Cerebellar nuclear complex (tissue), 1 donor: ENCODE results near the gene SLC12A5.

Experiments
- DNase-seq, 2 experiments: peaks; one replicate each; lab custom pipeline; 2025; lab: John Stamatoyannopoulos, UW

Gene SLC12A5

DNA sequence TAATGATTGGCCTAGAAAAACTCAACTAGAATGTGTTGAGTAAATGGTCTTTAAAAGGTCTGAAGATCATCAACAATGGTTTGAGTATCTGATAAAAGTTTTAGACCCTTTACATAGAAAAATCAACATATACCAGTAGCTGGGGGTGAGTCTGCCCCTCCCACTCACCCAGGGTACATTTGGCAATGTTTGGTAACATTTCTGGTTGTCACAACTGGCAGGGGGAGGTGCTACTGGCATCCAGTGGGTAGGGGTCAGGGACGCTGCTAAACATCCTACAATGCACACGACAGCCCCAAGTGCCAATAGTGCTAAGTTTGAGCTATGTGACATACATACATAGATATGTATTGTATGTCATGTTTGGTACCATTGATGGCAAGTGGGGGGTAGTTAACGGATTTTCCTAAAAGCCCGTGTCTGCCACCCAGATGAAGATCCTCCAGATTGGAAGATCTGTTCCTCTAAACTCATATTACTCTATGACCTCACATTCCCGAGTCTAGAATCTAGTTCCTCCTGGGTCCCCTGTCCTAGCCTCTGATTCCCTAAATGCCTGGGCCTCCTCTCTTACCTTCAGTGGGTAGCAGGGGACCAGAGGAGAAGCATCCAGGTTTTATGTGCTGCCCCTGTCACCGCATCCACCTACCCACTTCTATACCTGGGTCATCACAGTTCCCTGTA lies 22.9 kb upstream of the SLC12A5 start:
- DNase-seq: no peak

DNA sequence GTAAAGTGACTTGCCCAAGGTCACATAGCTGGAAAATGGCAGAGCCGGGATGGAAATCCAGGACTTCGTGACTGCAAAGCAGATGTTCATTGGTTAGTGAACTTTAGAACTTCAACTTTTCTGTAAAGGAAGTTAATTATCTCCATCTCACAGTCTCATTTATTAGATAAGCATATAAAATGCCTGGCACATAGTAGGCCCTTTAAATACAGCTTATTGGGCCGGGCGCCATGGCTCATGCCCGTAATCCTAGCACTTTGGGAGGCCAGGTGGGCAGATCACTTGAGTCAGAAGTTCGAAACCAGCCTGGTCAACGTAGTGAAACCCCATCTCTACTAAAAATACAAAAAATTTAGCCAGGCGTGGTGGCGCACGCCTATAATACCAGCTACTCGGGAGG lies 22.1 kb upstream of the SLC12A5 start:
- DNase-seq: no peak

DNA sequence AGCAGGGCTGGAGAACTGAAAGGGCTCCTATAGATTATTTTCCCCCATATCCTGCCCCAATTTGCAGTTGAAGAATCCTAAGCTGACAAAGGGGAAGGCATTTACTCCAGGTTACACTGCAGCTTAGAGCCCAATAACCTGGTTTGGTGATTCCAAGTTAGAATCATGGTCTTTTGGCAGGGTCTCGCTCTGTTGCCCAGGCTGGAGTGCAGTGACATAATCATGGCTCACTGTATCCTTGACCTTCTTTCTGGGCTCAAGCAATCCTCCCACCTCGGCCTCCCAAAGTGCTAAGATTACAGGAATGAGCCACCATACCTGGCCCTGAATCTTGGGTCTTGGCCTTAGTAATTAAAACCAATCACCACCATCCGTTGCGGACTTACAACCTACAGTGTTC lies 21.3 kb upstream of the SLC12A5 start:
- DNase-seq: no peak

DNA sequence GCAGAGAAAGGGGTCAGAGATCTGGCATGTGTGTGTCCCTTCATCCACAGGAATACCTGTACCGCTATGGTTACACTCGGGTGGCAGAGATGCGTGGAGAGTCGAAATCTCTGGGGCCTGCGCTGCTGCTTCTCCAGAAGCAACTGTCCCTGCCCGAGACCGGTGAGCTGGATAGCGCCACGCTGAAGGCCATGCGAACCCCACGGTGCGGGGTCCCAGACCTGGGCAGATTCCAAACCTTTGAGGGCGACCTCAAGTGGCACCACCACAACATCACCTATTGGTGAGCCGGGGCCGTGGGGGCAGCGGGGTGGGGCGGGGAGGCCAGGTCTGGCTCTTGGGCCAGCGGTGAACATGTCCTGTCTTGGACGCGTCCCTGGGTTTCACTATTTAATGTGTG lies 19.2 kb upstream of the SLC12A5 start:
- DNase-seq: no peak

DNA sequence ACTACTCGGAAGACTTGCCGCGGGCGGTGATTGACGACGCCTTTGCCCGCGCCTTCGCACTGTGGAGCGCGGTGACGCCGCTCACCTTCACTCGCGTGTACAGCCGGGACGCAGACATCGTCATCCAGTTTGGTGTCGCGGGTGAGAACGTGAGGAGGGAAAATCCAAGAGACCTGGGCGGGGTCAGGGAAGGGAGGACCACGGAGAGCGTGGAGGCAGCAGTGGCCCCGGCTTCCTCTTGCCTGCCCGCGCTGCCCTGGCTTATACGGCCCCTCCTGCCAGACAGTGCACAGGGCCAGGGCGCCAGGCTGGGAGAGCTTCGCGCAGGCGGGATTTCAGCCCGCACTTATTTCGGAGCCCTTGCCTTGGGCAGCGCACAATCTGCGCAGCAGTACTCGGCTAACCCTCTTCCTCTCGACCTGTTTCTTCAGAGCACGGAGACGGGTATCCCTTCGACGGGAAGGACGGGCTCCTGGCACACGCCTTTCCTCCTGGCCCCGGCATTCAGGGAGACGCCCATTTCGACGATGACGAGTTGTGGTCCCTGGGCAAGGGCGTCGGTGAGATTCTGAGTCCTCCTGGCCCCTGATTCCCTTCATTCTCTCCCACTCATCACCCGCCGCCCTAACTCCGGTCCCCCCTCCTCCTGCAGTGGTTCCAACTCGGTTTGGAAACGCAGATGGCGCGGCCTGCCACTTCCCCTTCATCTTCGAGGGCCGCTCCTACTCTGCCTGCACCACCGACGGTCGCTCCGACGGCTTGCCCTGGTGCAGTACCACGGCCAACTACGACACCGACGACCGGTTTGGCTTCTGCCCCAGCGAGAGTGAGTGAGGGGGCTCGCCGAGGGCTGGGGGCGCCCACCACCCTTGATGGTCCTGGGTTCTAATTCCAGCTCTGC lies 18.3 kb upstream of the SLC12A5 start:
- DNase-seq: no peak

DNA sequence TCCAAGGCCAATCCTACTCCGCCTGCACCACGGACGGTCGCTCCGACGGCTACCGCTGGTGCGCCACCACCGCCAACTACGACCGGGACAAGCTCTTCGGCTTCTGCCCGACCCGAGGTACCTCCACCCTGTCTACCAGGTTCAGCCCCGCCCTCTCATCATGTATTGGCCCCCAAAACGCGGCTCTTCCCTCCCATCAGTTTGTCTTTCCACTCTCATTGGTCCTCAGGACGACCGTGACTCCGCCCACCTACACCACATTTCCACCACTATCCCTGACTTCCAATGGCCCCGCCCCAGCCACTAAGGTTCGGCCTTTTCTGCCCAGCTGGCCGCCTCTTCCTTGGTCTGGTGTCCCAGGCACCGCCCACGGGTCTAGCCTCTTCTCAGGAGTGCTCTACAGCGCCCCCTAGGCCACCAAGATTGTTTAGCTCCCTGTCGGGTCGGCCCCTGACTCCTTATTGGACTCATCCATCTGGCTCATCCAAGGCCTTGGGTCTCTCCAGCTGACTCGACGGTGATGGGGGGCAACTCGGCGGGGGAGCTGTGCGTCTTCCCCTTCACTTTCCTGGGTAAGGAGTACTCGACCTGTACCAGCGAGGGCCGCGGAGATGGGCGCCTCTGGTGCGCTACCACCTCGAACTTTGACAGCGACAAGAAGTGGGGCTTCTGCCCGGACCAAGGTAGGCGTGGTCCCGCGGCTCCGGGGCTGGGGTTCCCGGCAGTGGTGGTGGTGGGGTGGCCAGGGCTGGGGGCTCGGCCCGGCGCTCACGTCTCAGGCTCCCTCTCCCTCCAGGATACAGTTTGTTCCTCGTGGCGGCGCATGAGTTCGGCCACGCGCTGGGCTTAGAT lies 17.2 kb upstream of the SLC12A5 start:
- no peak for DNase-seq

DNA sequence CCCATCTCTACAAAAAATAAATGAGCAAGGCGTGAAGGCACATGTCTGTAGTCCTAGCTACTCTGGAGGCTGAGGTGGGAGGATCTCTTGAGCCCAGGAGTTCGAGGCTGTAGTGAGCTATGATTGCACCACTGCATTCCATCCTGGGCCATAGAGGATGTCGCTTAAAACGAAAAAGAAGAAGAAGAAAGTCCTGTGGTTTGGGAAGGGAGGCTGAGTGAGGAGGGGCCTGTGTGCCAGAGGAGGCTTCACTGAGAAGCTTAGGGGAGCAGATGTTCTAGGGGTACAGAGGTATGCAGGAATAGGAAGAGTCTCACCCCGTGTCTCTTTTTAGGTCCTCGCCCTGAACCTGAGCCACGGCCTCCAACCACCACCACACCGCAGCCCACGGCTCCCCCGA lies 16.1 kb upstream of the SLC12A5 start:
- no peak for DNase-seq

DNA sequence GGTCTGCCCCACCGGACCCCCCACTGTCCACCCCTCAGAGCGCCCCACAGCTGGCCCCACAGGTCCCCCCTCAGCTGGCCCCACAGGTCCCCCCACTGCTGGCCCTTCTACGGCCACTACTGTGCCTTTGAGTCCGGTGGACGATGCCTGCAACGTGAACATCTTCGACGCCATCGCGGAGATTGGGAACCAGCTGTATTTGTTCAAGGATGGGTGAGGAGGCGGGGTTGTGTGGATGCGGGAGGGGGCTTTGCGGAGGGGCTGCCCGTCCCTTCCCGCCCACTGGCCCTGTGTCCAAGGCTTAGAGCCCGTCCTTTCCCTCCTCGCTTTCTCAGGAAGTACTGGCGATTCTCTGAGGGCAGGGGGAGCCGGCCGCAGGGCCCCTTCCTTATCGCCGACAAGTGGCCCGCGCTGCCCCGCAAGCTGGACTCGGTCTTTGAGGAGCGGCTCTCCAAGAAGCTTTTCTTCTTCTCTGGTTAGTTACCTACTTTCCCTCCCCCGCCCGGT lies 15.6 kb upstream of the SLC12A5 start:
- DNase-seq: no peak

DNA sequence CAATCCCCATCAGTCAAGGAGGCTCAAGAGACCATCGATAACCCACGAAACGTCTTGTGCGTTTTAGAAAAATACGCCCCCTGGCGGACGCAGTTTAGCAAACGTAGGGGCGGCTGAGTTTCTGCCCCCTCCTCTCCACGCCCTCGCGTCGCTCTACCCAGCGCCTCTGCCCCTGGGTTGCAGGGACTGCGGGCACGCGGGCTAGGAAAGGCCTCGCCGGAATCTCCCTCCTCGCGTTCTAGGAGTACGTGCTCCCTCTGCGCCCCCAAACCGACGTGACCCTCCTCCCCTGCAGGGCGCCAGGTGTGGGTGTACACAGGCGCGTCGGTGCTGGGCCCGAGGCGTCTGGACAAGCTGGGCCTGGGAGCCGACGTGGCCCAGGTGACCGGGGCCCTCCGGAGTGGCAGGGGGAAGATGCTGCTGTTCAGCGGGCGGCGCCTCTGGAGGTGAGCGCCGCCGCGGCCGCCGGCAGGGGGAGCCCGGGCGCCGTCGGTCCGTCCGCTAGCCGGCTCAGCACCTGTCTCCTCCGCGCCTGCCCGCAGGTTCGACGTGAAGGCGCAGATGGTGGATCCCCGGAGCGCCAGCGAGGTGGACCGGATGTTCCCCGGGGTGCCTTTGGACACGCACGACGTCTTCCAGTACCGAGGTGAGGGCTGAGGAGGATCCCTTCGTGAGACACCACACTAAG lies 15.0 kb upstream of the SLC12A5 start:
- no peak for DNase-seq

DNA sequence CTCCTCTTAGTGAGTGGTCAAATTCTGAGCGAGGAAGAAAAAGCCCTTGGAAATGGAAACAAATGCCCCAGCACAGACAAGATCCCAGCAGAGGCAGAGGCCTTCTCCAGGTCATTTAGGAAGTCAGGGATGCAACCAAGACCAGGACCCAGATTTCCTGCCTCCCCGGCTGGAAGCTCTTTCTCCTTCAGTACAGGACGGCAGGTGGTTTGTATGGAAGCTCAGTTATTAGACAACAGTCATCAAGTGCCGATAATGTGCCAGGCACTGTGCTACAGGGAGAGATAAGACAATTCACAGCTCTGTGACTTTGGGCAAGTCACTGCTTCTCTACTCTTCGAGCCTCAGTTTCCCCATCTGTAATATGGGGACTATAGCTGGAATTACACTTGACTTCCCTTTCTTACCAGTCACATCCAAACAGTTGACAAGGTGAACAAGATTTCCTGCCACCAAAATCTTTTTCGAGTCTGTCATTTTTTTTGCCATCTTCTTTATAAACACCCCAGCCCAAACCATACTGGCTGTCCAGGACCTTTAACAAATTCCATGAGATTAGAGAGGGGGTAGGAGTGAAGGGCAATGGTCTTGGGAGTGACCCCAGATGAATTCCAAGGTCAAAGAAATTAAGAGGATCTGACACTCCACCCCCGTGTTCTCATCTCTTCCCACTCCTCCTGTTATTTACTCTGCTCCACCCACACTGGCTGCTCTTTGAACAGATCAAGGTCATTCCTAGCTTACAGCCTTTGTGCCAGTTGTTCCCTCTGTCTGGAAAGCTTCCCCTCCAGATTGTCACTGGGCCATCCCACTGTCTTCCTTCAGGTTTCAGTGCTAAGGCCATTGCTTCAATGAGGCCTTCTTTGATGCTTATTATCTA lies 14.3 kb upstream of the SLC12A5 start:
- DNase-seq: no peak

DNA sequence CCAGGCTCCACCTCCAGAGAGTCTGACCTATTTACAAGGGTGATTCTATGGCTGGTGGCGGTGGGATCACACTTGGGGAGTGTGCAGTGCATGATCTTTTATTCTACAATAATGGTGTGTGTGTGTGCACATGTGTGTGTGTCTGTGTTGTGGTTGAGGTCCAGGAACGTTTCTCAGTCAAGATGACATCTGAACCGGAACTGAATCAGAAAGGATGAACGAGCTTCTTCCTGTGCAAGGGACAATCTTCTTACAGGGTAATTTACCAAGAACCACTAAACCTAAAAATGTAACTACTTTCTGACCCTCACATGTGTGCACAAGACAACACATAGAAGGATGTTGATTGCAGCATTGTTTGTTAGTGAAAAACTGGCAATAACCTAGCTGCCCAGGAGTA lies 11.7 kb upstream of the SLC12A5 start:
- no peak for DNase-seq

DNA sequence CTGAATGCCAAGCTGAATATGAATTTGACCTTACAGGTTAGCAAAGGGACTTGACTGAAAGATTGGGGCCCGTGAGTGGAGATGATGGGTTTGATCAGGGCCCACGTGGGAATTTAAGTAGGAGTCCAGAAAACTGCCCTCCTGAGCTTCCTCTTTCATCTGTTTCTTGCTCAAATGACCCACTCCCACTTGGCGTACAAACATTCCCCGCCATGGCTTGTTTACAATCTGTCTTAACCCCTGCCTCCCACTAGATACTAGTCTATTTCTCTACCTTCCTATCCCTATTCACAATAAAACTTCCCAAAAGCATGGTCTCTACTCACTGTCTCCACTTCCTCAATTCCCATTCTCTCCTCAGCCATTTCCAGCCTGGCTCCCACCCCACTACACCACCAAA lies 10.9 kb upstream of the SLC12A5 start:
- DNase-seq: no peak

DNA sequence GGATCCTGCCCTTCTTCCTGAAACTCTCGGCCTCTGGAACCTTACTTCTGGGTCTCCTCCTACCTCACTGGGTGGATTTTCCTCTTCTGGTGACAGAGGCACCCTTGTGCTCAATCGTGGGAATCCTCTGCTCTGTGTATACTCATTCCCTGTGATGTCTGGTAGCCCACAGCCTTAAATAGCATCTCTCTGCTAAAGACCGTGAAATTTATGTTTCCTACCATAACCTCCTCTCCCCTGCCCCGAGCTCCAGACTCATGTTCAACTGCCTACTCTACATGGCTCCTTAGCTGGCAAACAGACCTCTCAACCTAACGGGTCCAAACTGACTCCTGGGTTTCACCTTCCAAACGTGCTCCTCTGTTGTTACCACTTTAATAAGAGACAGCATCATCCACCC lies 10.4 kb upstream of the SLC12A5 start:
- no peak for DNase-seq

DNA sequence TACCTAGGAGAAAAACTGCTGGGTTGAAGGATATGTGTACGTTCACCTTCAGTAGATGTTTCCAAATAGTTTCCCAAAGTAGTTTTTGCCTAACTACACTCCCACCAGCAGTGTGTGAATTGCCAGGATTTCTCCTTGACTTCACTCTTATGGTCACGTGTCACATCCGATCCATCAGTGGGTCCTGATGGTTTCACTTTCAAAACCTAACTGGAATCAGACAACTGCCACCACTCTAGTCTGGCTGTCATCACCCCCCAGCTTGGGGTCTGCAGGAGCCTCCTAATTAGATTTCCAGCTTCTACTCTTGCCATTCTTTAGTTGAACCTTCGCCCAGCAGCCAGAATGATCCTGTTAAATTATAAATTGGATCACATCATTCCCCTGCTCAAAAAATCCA lies 8.5 kb upstream of the SLC12A5 start:
- DNase-seq: no peak

DNA sequence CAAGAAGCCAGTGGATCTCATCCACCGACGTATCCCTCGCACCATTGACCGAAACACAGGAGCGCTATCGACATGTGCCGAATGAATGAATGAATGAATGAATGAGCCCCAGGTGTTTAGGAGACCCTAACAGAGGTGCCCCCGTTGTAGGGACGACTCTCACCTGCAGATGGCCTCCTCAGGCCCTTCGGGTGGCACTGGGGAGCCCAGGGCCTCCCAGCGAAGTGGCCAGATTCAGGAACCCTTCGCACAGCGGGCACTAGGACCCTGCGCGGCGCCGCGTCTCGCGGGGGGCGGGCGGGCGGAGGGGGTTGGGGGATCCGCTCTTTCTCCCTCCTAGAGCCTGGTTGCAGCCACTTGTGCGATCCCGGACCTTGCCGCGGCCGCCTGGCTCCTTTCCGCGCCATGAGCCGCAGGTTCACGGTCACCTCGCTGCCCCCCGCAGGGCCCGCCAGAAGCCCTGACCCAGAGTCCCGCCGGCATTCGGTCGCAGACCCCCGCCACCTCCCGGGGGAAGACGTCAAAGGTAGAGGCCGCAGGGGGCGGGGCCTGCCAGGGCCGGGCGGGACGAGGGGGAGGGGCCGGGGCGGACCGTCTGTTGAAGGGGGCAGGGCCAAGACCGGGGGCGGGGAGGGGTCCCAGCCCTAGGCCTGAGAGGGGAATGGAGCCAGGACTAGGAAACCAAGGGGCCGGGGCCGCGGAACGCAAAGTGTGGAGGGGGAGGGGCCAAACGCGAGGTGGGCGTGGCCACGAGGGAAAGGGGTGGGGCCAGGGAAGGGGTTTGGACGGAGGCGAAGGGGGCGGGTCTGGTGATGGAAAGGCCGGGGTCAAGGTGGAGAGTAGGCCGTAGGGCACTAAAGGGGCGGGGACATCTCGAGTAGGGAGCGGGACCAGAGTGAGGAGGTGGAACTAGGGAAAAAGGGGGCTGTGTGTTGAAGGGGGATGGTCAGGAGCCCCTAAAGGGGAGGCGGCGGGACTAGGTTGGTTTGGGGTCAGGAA lies 7.4 kb upstream of the SLC12A5 start:
- DNase-seq: no peak

DNA sequence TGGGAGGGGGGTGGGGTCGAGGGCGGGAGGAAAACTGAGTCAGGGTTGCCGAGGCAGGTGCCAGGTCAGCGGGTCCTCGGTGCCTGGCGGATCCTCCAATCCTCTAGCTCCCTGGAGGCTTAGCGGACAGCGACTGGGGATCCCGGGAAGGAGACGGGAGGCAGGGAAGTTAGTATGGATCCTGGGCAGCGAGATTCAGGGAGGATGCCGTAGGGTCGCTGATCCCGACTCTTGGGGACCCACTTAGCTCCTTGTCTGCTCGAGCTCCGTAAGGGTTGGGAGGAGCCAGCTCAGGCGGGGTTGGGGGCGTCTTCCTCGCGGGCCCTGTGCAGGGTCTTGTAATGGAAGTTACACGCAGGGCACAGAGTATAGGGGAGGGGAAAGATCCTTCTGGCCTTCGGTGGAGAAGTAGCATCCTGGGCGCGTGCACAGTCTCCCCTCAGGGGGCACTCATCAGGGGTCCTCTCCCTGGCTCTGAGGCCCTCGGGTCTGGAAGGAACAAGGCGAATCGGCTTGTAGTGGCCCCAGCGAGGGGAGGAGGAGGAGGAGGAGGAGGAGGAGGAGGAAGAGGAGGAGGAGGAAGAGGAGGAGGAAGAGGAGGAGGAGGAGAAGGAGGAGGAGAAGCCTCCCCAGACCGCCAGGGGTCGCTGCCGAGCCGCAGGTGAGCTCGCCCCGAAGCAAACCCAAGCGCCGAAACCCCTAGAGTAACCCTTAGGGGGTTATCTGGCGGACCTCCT lies 6.4 kb upstream of the SLC12A5 start:
- DNase-seq: peak in 1 of 2 experiments; percentile 63

DNA sequence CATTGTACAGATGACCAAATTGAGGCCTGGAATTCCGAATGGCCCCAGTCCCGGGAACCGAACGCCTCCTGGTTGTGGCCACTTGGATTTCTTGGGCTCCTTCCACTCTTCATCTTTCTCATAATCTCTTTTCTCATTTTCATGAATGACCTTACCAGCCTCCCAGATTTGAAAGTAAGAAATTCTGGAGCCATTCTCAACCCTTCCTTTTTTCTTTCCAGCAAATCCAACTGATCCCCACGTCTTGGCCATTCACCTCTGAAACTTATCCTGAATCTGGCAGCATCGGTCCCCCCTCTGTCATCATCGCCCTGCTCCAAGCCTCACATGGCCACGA lies 5.9 kb upstream of the SLC12A5 start:
- DNase-seq: no peak

DNA sequence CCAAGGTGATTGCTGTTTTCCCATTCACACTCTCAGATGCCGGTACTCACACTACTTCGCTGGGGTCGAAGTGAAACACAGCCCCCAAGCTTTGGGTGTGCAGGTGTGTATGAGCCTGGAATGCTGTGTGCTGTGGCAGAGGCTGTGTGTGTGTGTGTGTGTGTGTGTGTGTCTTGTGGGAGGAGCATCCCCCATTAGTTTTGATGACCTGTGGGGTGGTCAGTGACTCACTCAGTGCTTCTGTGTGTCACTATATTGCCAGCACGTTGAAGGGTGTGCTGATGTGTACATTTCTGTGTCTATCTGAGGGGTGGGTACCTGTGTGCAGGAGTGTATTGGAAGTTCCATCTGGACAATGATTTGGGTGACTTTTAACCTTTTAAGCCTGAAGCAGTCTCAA lies 5.0 kb upstream of the SLC12A5 start:
- DNase-seq: no peak

DNA sequence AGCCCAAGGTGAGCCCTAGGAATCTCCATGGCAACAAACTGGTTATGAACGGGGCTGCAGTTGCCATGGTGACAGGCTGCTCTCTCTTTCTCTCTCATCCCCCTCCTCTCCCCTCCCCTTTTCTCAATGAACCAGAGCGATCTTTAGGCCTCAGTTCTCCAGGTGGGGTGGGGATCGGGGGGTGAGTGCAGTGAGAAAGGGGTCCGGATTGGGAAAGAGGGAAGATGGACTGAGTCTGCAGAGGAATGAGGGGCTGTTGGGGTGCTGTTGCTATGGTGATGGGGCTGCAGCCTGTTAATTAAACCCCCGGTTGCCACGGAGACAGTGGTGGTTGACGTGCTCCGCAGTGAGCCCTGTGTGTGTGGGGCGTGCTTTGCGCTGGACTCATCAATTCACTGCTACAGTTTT lies 3.6 kb upstream of the SLC12A5 start:
- no peak for DNase-seq
